ENCODE results near the gene ARHGAP26. TPM values are rescaled to one million over a fixed set of nuclear protein-coding genes. Genes with fewer than 3 reads are reported as not detected.

ARHGAP26 gene
- total RNA-seq, 4 donors from 2014 or later, result 11.1 to 36.1 (median 21.8) TPM

GRCh38 chr5:143017541-143017940 is 247.4 kb downstream of the ARHGAP26 start:
- H3K4me3 ChIP-seq, result no peak overlapping the region
- H3K4me1 ChIP-seq, result no peaks in the 10 kb centered on the region
- no peaks in the 10 kb centered on the region for H3K9me3 ChIP-seq
- WGBS, result 89% methylated on average over 1 of the region's 1 CpG
- H3K36me3 ChIP-seq, result no peaks in the 10 kb centered on the region
- no peak for DNase-seq (ENCODE audit: low spot score in 2 of 2)
- H3K27ac ChIP-seq, result no peak overlapping the region
- H3K27me3 ChIP-seq, result no peaks in the 10 kb centered on the region
- TF ChIP-seq CTCF (IDR thresholded peaks at IDR 0.05) (no peak), POLR2AphosphoS5 (IDR thresholded peaks at IDR 0.05) (no peak)

DNA sequence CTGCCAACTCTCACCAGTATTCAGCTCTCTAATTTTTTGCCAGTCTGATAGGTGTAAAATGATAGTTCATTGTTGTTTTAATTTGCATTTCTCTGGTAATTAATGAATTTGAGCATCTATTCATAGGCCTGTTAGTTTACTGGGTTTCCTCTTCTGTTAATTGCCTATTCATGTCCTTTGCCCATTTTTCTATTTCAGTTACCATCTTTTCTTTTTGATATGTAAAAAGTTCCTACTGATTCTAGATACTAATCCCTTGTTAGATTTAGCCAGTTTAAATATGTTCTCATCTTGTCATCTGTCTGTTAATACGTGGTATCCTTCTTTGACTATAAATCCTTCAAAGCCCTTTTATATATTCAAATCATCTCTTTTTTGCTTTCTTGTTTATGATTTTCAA is 247.8 kb downstream of the ARHGAP26 start:
- Histone ChIP-seq H3K27ac (no peak overlapping the region), H3K9me3 (no peaks in the 10 kb centered on the region), H3K36me3 (no peaks in the 10 kb centered on the region), H3K27me3 (no peaks in the 10 kb centered on the region), H3K4me1 (peaks cover 1% of the 10 kb centered on the region), H3K4me3 (no peak overlapping the region)
- no peak for DNase-seq (ENCODE audit: low spot score in 2 of 2)
- TF ChIP-seq EP300 (IDR thresholded peaks at IDR 0.05), result no peak
- TF ChIP-seq POLR2AphosphoS5 (IDR thresholded peaks at IDR 0.05), result no peak
- TF ChIP-seq CTCF (IDR thresholded peaks at IDR 0.05), result no peak
- no peak for TF ChIP-seq POLR2A (IDR thresholded peaks at IDR 0.05)
- WGBS, result 100% methylated on average over 1 of the region's 1 CpG

DNA sequence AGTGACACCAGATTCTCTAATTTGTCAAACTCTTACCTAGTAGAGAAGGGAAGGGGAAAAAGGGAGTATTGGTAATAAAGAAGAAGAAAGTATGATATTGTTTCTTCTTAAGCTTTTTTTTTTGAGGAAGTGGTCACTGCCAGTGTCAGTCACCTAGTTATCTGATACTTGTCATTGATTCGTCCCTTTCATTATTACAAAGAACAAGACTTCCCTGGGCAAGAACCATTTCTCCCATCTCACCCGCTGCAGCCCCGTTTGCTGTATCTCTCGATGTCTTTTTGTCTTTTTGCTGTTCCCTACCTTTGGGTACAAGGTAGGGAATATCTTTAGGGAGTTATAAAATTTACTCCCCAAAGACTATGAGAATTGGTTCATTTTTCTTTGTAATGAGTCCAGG is 249.0 kb downstream of the ARHGAP26 start:
- Histone ChIP-seq H3K27me3 (no peaks in the 10 kb centered on the region), H3K4me3 (no peak overlapping the region), H3K4me1 (peaks cover 13% of the 10 kb centered on the region), H3K36me3 (no peaks in the 10 kb centered on the region), H3K27ac (no peak overlapping the region), H3K9me3 (no peaks in the 10 kb centered on the region)
- TF ChIP-seq CTCF (IDR thresholded peaks at IDR 0.05) (no peak), EP300 (IDR thresholded peaks at IDR 0.05) (no peak), POLR2AphosphoS5 (IDR thresholded peaks at IDR 0.05) (no peak), POLR2A (IDR thresholded peaks at IDR 0.05) (no peak)
- 91% methylated on average over 4 of the region's 4 CpGs for WGBS
- no peak for DNase-seq (ENCODE audit: low spot score in 2 of 2)

DNA sequence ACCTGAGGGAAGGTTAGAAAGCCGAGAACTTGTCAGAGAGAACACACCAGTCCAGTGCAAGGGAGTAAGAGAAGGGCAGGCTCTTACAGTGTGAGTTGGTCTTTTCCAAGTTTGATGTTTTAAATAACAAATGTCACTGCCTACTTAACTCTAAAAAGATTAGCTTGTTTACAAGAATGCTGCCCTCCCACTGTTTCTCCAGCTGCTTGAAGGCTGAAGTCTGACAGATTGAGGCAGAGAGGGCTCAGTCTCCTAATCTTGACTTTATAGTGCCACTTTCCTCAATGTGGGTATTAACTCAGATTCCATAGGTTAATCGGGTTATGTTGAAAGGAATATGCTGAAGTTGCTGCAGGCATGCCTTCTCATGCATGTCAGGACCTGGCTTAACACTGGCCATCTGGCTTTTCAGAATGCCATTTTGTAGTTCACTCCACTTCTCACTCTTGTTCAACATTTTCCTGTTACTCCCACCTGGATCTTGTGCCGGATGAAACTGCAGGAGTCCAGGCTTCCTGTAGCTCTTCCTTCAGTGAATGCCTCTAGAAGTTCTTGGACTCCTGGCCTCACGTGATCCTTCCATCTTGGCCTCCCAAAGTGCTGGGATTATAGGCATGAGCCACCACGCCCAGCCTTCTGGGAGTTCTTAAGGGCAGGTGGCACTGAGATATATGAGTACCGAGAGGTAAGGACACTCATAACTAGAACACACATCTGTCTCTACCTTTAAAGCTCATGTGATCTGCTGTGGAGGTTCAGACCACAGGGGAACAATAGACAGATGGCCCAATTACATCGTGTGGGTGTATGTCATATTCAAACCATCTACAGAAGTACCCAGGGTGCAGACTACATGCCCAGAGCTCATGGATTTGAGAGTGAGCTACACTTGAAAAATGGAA is 249.7 kb downstream of the ARHGAP26 start:
- no peak for TF ChIP-seq POLR2A (IDR thresholded peaks at IDR 0.05)
- no peak for TF ChIP-seq EP300 (IDR thresholded peaks at IDR 0.05)
- TF ChIP-seq CTCF (IDR thresholded peaks at IDR 0.05), result no peak
- TF ChIP-seq POLR2AphosphoS5 (IDR thresholded peaks at IDR 0.05), result no peak
- peaks cover 13% of the 10 kb centered on the region for H3K4me1 ChIP-seq
- H3K27me3 ChIP-seq, result no peaks in the 10 kb centered on the region
- WGBS, result 79% methylated on average over 7 of the region's 7 CpGs
- H3K36me3 ChIP-seq, result no peaks in the 10 kb centered on the region
- H3K4me3 ChIP-seq, result no peak overlapping the region
- H3K9me3 ChIP-seq, result no peaks in the 10 kb centered on the region
- H3K27ac ChIP-seq, result no peak overlapping the region
- no peak for DNase-seq (ENCODE audit: low spot score in 2 of 2)

DNA sequence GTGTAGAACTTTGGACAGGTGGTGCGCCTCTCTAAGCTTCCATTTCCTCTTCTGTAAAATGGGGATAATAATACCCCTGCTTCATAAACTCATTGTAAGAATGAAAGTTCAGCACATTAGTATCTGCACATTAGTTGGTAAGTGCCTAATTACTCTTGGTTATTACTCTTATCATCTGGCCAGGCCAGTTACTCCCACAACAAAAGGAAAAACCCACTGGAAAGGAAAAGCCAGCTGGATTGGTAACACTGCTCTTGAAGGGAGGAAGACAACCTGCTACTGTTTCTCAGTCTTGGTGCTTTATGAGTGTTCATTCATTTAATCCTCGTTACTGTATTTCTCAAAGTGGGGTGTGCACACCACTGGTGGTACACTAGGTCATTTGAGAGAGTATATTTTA is 251.4 kb downstream of the ARHGAP26 start:
- H3K9me3 ChIP-seq, result no peaks in the 10 kb centered on the region
- no peaks in the 10 kb centered on the region for H3K27me3 ChIP-seq
- no peak overlapping the region for H3K27ac ChIP-seq
- DNase-seq (ENCODE audit: low spot score in 2 of 2), result no peak
- H3K4me3 ChIP-seq, result no peak overlapping the region
- peaks cover 20% of the 10 kb centered on the region for H3K4me1 ChIP-seq
- no peaks in the 10 kb centered on the region for H3K36me3 ChIP-seq
- WGBS, result 100% methylated on average over 2 of the region's 2 CpGs
- TF ChIP-seq CTCF (IDR thresholded peaks at IDR 0.05) (no peak), EP300 (IDR thresholded peaks at IDR 0.05) (no peak), POLR2AphosphoS5 (IDR thresholded peaks at IDR 0.05) (no peak), POLR2A (IDR thresholded peaks at IDR 0.05) (no peak)
